GM12878 (cell line): Measurements from ENCODE around the gene NBEA. TPM values are rescaled to one million over a fixed set of nuclear protein-coding genes. Genes with fewer than 3 reads are reported as not detected.

ENCODE experiments used
- ATAC-seq: fragments of 200-7000 bp; cut with Tn5 transposase; 3 replicates; pipeline ENCODE4 v1.9.1; 2020; ENCODE audit warnings: mild to moderate bottlenecking, moderate library complexity
- BruUV-seq: library from RNA; stranded (reverse); fragments of 400-500 nt; replicated peaks from 2 replicates; lab custom pipeline; 2021; lab: Mats Ljungman, UMichigan
- CTCF ChIA-PET: fragments of 300-600 bp; sonication (Branson Sonifier 250); formaldehyde crosslinking; extraction: SDS; loops from one replicate; lab custom pipeline; 2021; ENCODE audit warnings: inconsistent platforms; lab: Yijun Ruan, JAX
- POLR2A ChIA-PET: fragments of 350-600 bp; formaldehyde crosslinking; extraction: SDS; loops from one replicate; lab custom pipeline; 2021; ENCODE audit warnings: inconsistent platforms; lab: Charles Lee
- RAD21 ChIA-PET: fragments of 300-600 bp; sonication (Branson Sonifier 250); formaldehyde crosslinking; loops from one replicate; lab custom pipeline; 2023; ENCODE audit warnings: antibody characterized with exemption; ENCODE audit not compliant: unreplicated experiment; lab: Charles Lee
- SMC1A ChIA-PET: fragments of 300-600 bp; sonication (Branson Sonifier 250); formaldehyde crosslinking; loops from one replicate; lab custom pipeline; 2023; ENCODE audit not compliant: unreplicated experiment, uncharacterized antibody; lab: Charles Lee
- DNase-seq: peaks from one replicate; pipeline ENCODE4 v3.0.0-alpha.2; 2011; ENCODE audit warnings: low read depth, low spot score
- FAIRE-seq: peaks from 3 replicates; lab custom pipeline; 2011; peaks lifted over from hg19 to GRCh38; lab: Jason Lieb, UNC
- H2AFZ ChIP-seq: 2 replicates; pipeline ENCODE4 v1.6.0; 2011; ENCODE audit warnings: low read depth, low read length, control low read depth; ENCODE audit not compliant: control insufficient read depth
- H3K27ac ChIP-seq: 2 replicates; pipeline ENCODE4 v1.5.1; 2011; ENCODE audit warnings: control low read depth; ENCODE audit not compliant: control insufficient read depth, insufficient read depth
- H3K27me3 ChIP-seq, 2 experiments: replicated peaks in 1 of 2; 2 replicates each; pipeline versions ENCODE4 v1.6.0 to v1.6.1; 2011; ENCODE audit warnings: low read length in 1 of 2; ENCODE audit not compliant: control insufficient read depth in 2 of 2, insufficient read depth in 2 of 2
- H3K36me3 ChIP-seq, 2 experiments: 2 replicates each; pipeline ENCODE4 v1.5.1; 2011; ENCODE audit warnings: low read length in 1 of 2; ENCODE audit not compliant: control insufficient read depth in 2 of 2, insufficient read depth in 2 of 2
- H3K4me1 ChIP-seq: 2 replicates; pipeline ENCODE4 v1.6.1; 2011; ENCODE audit warnings: mild to moderate bottlenecking, low read length, moderate library complexity, mixed read lengths; ENCODE audit not compliant: control insufficient read depth, insufficient read depth
- H3K4me2 ChIP-seq: 2 replicates; pipeline ENCODE4 v1.6.0; 2011; ENCODE audit warnings: control low read depth; ENCODE audit not compliant: control insufficient read depth, insufficient read depth
- H3K4me3 ChIP-seq: fragments of 200-600 bp; sonication (generic); 2 replicates; pipeline ENCODE4 v1.5.1; 2016
- H3K79me2 ChIP-seq: 2 replicates; pipeline ENCODE4 v1.6.0; 2011; ENCODE audit warnings: low read length; ENCODE audit not compliant: control insufficient read depth, insufficient read depth
- H3K9ac ChIP-seq: 2 replicates; pipeline ENCODE4 v1.8.0; 2011; ENCODE audit warnings: low read length, control low read depth, mixed read lengths; ENCODE audit not compliant: control insufficient read depth, insufficient read depth
- H3K9me3 ChIP-seq: replicated peaks from 3 replicates; pipeline ENCODE4 v1.5.1; 2011; ENCODE audit warnings: mild to moderate bottlenecking, low read length; ENCODE audit not compliant: control insufficient read depth, insufficient read depth
- H4K20me1 ChIP-seq: 2 replicates; pipeline ENCODE4 v1.6.0; 2011; ENCODE audit not compliant: control insufficient read depth, insufficient read depth
- ATF7 ChIP-seq: fragments of 450-650 bp; IDR thresholded peaks from 2 replicates; pipeline ENCODE4 v1.6.1; 2016; ENCODE audit warnings: low read depth, mild to moderate bottlenecking
- HCFC1 ChIP-seq: fragments of 150-350 bp; IDR thresholded peaks from 2 replicates; pipeline ENCODE4 v1.6.1; 2014; ENCODE audit warnings: low read length
- IKZF1 ChIP-seq: fragments of 450-650 bp; conservative IDR thresholded peaks from 2 replicates; pipeline ENCODE4 v1.6.1; 2017; ENCODE audit warnings: antibody characterized with exemption, mild to moderate bottlenecking
- IKZF2 ChIP-seq, 2 experiments: fragments of 450-650 bp; IDR thresholded peaks; 2 replicates each; pipeline ENCODE4 v1.6.1; 2017; ENCODE audit warnings: mild to moderate bottlenecking in 2 of 2, moderate library complexity in 2 of 2
- NFXL1 ChIP-seq: fragments of 450-650 bp; IDR thresholded peaks from 2 replicates; pipeline ENCODE4 v1.6.1; 2017; ENCODE audit warnings: antibody characterized with exemption, mild to moderate bottlenecking, borderline replicate concordance
- NR2F1 ChIP-seq: fragments of 450-650 bp; conservative IDR thresholded peaks from 2 replicates; pipeline ENCODE4 v1.6.1; 2017; ENCODE audit warnings: mild to moderate bottlenecking
- whole genome bisulfite sequencing: methylation state at CpG from one replicate; pipeline ENCODE4 v1.1.6; 2016; ENCODE audit warnings: low lambda C conversion rate; ENCODE audit not compliant: insufficient replicate concordance, insufficient coverage; ENCODE audit errors: missing lambda C conversion rate; 5-methylcytosine and 5-hydroxymethylcytosine counted together
- in situ Hi-C: fragments of 300-500 bp; cut with MboI; formaldehyde crosslinking; loops from 9 replicates; pipeline ENCODE4 v1.14.3; 2018; ENCODE audit warnings: mixed read lengths
- intact Hi-C: fragments of 100-400 bp; cut with micrococcal nuclease; formaldehyde crosslinking; loops from one replicate; pipeline ENCODE4 v1.14.2; 2022; ENCODE audit not compliant: unreplicated experiment
- polyA plus RNA-seq, 11 experiments: library from polyadenylated mRNA; depleted of rRNA in 4 of 11; unstranded in 6 of 11; stranded (reverse) in 5 of 11; fragments of >200 nt; fragmentation: Nextera tagmentation in 4 of 11; fragmentation: Illumina TruSeq in 1 of 11; extraction: Ambion mirVana in 4 of 11; extraction: Trizol in 1 of 11; gene quantifications; 1 replicate in 1 of 11; 2 replicates in 10 of 11; pipeline versions ENCODE4 v1.2.1 to v1.2.3, GENCODE V29; 2011 to 2016; ENCODE audit warnings: inconsistent platforms in 2 of 11, missing spikeins in 2 of 11, low read depth in 1 of 11
- total RNA-seq, 4 experiments: library from RNA; depleted of rRNA in 3 of 4; stranded (reverse); fragments of >200 nt in 3 of 4; fragmentation: Illumina TruSeq in 1 of 4; extraction: Trizol in 1 of 4; gene quantifications; 2 replicates each; pipeline versions ENCODE4 v1.2.1 to v1.2.3, GENCODE V29; 2013 to 2021
- TF ChIP-seq, protein P1 (sequence below): fragments of 450-650 bp; conservative IDR thresholded peaks from 2 replicates; pipeline ENCODE4 v1.6.1; 2017; ENCODE audit warnings: mild to moderate bottlenecking, moderate library complexity
- TF ChIP-seq, protein P2 (sequence below), 3 experiments: IDR thresholded peaks in 2 of 3; conservative IDR thresholded peaks in 1 of 3; 2 replicates each; pipeline ENCODE4 v1.5.1; 2011; ENCODE audit warnings: low read depth in 3 of 3, low read length in 3 of 3, mild to moderate bottlenecking in 3 of 3, control low read depth in 2 of 3, moderate library complexity in 2 of 3, inconsistent platforms in 1 of 3, mixed read lengths in 1 of 3; ENCODE audit not compliant: control insufficient read depth in 2 of 3, insufficient read depth in 1 of 3; ENCODE audit errors: extremely low read depth in 1 of 3

NBEA gene
- total and polyA plus RNA-seq, 10 of the 15 experiments (the other 5 are each of a cell fraction or from before 2014, with no cell fraction given), result 0.23 to 3.6 (median 0.55) TPM

DNA sequence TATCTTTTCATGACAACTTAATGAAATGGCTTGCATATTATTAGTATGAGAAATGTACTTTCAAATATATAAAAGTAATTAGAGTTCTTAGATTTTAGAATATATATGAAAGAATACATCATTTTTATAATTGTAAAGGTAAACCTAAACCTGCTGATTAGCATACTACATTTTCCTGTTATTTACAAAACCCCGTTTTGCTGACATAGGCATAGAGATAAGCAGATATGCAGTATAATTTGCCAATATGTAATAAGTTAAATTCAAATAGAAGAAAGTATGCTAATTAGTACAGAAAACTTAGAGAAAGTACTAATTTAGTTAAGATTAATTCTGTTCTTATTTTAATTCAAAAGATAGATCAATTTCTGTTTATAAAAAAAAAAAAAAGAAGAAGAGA is 513.0 kb downstream of the NBEA start (continued):
- TF ChIP-seq, protein P1, sequence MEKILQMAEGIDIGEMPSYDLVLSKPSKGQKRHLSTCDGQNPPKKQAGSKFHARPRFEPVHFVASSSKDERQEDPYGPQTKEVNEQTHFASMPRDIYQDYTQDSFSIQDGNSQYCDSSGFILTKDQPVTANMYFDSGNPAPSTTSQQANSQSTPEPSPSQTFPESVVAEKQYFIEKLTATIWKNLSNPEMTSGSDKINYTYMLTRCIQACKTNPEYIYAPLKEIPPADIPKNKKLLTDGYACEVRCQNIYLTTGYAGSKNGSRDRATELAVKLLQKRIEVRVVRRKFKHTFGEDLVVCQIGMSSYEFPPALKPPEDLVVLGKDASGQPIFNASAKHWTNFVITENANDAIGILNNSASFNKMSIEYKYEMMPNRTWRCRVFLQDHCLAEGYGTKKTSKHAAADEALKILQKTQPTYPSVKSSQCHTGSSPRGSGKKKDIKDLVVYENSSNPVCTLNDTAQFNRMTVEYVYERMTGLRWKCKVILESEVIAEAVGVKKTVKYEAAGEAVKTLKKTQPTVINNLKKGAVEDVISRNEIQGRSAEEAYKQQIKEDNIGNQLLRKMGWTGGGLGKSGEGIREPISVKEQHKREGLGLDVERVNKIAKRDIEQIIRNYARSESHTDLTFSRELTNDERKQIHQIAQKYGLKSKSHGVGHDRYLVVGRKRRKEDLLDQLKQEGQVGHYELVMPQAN, result no peak

DNA sequence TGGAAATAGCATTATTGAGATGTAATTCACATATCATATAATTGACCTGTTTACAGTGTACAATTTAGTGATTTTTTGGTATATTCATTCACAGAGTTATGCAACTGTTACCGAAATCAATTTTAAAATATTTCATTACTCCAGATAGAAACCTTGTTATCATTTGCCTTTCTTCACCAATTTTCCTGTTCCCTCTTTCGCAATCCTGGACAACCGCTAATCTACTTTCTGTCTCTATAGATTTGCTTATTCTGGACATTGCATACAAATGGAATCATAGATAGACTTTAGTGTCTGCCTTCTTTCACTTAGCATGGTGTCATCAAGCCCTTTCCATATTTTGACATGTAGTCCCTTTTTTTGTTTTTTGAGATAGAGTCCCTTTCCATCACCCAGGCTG is 515.2 kb downstream of the NBEA start:
- ChIA-PET CTCF (no interaction called here), POLR2A (no interaction called here), RAD21 (no interaction called here), SMC1A (no interaction called here)
- TF ChIP-seq IKZF1 (no peak), IKZF2 (IDR thresholded peaks at IDR 0.05) (no peak), ATF7 (no peak), NR2F1 (no peak), NFXL1 (no peak), HCFC1 (no peak)
- TF ChIP-seq, protein P2, sequence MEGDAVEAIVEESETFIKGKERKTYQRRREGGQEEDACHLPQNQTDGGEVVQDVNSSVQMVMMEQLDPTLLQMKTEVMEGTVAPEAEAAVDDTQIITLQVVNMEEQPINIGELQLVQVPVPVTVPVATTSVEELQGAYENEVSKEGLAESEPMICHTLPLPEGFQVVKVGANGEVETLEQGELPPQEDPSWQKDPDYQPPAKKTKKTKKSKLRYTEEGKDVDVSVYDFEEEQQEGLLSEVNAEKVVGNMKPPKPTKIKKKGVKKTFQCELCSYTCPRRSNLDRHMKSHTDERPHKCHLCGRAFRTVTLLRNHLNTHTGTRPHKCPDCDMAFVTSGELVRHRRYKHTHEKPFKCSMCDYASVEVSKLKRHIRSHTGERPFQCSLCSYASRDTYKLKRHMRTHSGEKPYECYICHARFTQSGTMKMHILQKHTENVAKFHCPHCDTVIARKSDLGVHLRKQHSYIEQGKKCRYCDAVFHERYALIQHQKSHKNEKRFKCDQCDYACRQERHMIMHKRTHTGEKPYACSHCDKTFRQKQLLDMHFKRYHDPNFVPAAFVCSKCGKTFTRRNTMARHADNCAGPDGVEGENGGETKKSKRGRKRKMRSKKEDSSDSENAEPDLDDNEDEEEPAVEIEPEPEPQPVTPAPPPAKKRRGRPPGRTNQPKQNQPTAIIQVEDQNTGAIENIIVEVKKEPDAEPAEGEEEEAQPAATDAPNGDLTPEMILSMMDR (IDR thresholded peaks at IDR 0.05 in 2 of 3, conservative IDR thresholded peaks at IDR 0.05 in 1 of 3; ENCODE audit: control insufficient read depth in 2 of 3, extremely low read depth in 1 of 3, insufficient read depth in 1 of 3, low read depth in 3 of 3, low read length in 3 of 3), result no peak
- intact Hi-C loops (no loop called here), in situ Hi-C loops (no loop called here)
- Histone ChIP-seq H3K36me3 (no peaks in the 10 kb centered on the region), H3K9me3 (no peaks in the 10 kb centered on the region), H3K27ac (no peak overlapping the region), H4K20me1 (no peaks in the 10 kb centered on the region), H2AFZ (no peak overlapping the region), H3K4me2 (no peak overlapping the region), H3K9ac (no peak overlapping the region), H3K4me1 (no peaks in the 10 kb centered on the region), H3K4me3 (no peak overlapping the region), H3K27me3 (no peaks in the 10 kb centered on the region), H3K79me2 (no peaks in the 10 kb centered on the region)
- no TSS peak for BruUV-seq
- DNase-seq (no peak), ATAC-seq (no peak), FAIRE-seq (no peak)
- 83% methylated on average over 3 of the region's 3 CpGs for WGBS
